ENCODE measurements around the gene ATP2C1. TPM values are rescaled to one million over a fixed set of nuclear protein-coding genes. Genes with fewer than 3 reads are reported as not detected.

The ATP2C1 gene
- total and polyA plus RNA-seq, 9 of the 15 experiments (the other 6 are each of a cell fraction or from before 2014, with no cell fraction given), result 10.0 to 53.5 (median 27.9) TPM

DNA sequence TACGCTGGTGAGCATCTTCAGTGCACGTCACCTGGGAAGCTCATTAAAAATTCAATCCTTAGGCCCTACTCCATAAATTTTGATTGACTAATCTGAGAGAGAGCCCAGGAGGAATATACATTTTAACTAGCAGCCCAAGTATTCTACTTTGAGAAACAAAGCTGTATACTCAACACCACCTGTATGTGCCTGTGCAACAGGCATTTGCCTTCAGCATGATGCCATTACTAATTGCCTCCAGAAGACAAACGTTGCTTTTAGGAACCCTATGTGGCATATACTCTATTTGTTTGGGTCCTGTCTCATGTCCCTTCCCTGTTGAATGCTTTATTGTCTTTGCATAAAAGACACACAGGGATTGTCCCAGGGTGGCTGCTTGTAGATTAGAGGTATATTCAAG, 125.1 kb downstream of the ATP2C1 start:
- no peak for FAIRE-seq
- H3K9ac ChIP-seq (ENCODE audit: insufficient read depth in 1 of 2, low read depth in 2 of 2, low read length in 2 of 2), result no peak overlapping the region
- CTCF ChIA-PET (ENCODE audit: low intra/inter-chr PET ratio), result no interaction called here
- no peak for TF ChIP-seq ZNF263 (CRISPR knock-in tag; IDR thresholded peaks at IDR 0.05; ENCODE audit: borderline replicate concordance)
- no peak for TF ChIP-seq CBFA2T3 (IDR thresholded peaks at IDR 0.05)
- TF ChIP-seq, protein P1, sequence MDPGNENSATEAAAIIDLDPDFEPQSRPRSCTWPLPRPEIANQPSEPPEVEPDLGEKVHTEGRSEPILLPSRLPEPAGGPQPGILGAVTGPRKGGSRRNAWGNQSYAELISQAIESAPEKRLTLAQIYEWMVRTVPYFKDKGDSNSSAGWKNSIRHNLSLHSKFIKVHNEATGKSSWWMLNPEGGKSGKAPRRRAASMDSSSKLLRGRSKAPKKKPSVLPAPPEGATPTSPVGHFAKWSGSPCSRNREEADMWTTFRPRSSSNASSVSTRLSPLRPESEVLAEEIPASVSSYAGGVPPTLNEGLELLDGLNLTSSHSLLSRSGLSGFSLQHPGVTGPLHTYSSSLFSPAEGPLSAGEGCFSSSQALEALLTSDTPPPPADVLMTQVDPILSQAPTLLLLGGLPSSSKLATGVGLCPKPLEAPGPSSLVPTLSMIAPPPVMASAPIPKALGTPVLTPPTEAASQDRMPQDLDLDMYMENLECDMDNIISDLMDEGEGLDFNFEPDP (CRISPR knock-in tag; IDR thresholded peaks at IDR 0.05), result no peak
- no peak for TF ChIP-seq ZNF224 (CRISPR knock-in tag; IDR thresholded peaks at IDR 0.05)
- TF ChIP-seq, protein P2, sequence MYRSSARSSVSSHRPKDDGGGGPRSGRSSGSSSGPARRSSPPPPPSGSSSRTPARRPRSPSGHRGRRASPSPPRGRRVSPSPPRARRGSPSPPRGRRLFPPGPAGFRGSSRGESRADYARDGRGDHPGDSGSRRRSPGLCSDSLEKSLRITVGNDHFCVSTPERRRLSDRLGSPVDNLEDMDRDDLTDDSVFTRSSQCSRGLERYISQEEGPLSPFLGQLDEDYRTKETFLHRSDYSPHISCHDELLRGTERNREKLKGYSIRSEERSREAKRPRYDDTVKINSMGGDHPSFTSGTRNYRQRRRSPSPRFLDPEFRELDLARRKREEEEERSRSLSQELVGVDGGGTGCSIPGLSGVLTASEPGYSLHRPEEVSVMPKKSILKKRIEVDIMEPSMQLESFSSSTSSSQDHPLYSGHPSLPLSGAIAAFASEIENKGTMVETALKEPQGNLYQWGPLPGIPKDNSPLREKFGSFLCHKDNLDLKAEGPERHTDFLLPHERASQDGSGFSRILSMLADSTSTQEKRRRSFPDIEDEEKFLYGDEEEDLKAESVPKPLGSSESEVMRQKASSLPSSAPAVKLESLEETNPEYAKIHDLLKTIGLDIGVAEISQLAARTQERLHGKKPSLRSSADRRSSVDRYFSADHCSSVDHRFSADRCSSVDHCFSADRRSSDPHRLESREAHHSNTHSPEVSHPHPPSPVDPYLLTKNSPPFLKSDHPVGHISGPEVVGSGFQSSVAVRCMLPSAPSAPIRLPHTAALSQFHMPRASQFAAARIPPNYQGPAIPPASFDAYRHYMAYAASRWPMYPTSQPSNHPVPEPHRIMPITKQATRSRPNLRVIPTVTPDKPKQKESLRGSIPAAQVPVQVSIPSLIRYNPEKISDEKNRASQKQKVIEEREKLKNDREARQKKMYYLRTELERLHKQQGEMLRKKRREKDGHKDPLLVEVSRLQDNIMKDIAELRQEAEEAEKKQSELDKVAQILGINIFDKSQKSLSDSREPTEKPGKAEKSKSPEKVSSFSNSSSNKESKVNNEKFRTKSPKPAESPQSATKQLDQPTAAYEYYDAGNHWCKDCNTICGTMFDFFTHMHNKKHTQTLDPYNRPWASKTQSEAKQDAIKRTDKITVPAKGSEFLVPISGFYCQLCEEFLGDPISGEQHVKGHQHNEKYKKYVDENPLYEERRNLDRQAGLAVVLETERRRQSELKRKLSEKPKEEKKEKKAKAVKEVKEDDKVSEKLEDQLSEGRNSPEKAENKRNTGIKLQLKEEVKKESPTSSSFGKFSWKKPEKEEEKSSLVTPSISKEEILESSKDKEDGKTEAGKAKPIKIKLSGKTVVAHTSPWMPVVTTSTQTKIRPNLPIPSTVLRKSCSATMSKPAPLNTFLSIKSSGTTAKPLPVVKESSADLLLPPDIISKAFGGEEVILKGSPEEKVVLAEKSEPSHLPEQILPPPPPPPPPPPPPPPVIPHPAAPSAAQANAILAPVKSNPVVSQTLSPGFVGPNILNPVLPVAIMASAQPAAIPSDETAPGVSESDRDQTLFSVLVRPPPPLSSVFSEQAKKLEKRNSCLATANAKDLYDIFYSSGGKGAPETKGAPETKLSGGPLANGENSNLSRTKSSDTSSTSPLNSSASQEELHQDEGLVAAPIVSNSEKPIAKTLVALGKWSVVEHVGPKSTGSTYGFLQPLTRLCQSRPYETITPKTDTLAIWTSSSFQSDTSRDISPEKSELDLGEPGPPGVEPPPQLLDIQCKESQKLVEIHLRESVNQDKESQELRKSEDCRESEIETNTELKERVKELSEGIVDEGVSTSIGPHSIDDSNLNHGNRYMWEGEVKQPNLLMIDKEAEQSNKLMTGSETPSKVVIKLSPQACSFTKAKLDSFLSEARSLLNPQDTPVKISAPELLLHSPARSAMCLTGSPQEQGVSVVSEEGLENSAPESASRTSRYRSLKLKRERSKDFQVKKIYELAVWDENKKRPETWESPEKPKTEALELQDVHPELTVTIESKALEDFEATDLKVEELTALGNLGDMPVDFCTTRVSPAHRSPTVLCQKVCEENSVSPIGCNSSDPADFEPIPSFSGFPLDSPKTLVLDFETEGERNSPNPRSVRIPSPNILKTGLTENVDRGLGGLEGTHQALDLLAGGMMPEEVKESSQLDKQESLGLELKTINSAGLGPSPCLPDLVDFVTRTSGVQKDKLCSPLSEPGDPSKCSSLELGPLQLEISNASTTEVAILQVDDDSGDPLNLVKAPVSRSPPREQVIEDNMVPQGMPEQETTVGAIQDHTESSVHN (IDR thresholded peaks at IDR 0.05; ENCODE audit: borderline replicate concordance in 1 of 2, low read depth in 1 of 2), result no peak
- TF ChIP-seq HNRNPLL (IDR thresholded peaks at IDR 0.05; ENCODE audit: low read depth, low read length, poor library complexity, severe bottlenecking), result no peak
- TF ChIP-seq HCFC1 (IDR thresholded peaks at IDR 0.05; ENCODE audit: low read depth, low read length), result no peak
- TF ChIP-seq ZNF586 (CRISPR knock-in tag; conservative IDR thresholded peaks at IDR 0.05), result no peak
- TF ChIP-seq ZNF695 (CRISPR knock-in tag; IDR thresholded peaks at IDR 0.05), result no peak
- TF ChIP-seq ZBTB49 (CRISPR knock-in tag; IDR thresholded peaks at IDR 0.05; ENCODE audit: borderline replicate concordance), result no peak
- no peak for TF ChIP-seq SREBF2 (CRISPR knock-in tag; IDR thresholded peaks at IDR 0.05)

More for the DNA sequence above, 125.1 kb downstream of the ATP2C1 start:
- Histone ChIP-seq H3K79me2 (ENCODE audit: control insufficient read depth, insufficient read depth, low read length) (no peaks in the 10 kb centered on the region), H4K20me1 (replicated peaks; ENCODE audit: control insufficient read depth, insufficient read depth, low read length) (no peaks in the 10 kb centered on the region), H3K27me3 (ENCODE audit: control insufficient read depth in 2 of 2, insufficient read depth in 2 of 2, low read length in 2 of 2) (no peaks in the 10 kb centered on the region), H3K36me3 (ENCODE audit: control insufficient read depth, insufficient read depth, low read length) (peaks cover 46% of the 10 kb centered on the region), H3K4me1 (replicated peaks in 1 of 2; ENCODE audit: control insufficient read depth in 2 of 2, insufficient read depth in 2 of 2, low read length in 2 of 2) (0 out of 5 replicates have a peak, but pooled peaks cover 0 to 2% of the 10 kb centered on the region in 2 experiments), H3K9me1 (ENCODE audit: control insufficient read depth, insufficient read depth, low read length) (no peaks in the 10 kb centered on the region), H3K27ac (ENCODE audit: extremely low read depth, low read depth, low read length) (no peak overlapping the region), H3K4me3 (no peak overlapping the region), H3K4me2 (ENCODE audit: insufficient read depth, low read length) (no peak overlapping the region), H3K9me3 (replicated peaks; ENCODE audit: control insufficient read depth, insufficient read depth, low read depth, low read length) (no peaks in the 10 kb centered on the region), H2AFZ (ENCODE audit: low read depth, low read length) (no peak overlapping the region)
- no peak for DNase-seq (ENCODE audit: extremely low read depth in 1 of 4, low spot score in 3 of 4)
- 73% methylated on average over 3 of the region's 3 CpGs for WGBS (ENCODE audit: insufficient coverage, low coverage, missing lambda C conversion rate)
- ATAC-seq, result no peak
- no TSS peak for BruUV-seq (replicated peaks)
- POLR2A ChIA-PET, result interaction anchor here (1.1 kb wide), 1 partner anchor 17 kb away, joined by 3 read pairs; no protein-coding TSS in a partner anchor
- in situ Hi-C loops (cut with MboI), result no loop called here
- intact Hi-C loops (cut with micrococcal nuclease), result no loop called here
